ENCODE data around the gene FASTK. TPM values are rescaled to one million over a fixed set of nuclear protein-coding genes. Genes with fewer than 3 reads are reported as not detected.
"Not testable (repeated sequence)": the region's sequence is repeated elsewhere in the genome, so short reads cannot be mapped to it uniquely, and the experiment has no call there.

Gene FASTK
- total and polyA plus RNA-seq, 2 of the 4 experiments (the other 2 are of a cell fraction): 53.8 to 115 TPM

GRCh38 chr7:151026771-151027727, 53.6 kb downstream of the FASTK start:
- H3K4me2 ChIP-seq (ENCODE audit: low read depth, low read length); H4K91ac ChIP-seq (ENCODE audit: insufficient read depth, low read depth, low read length); H4K5ac ChIP-seq (ENCODE audit: low read depth, low read length); H2BK120ac ChIP-seq (ENCODE audit: low read depth, low read length); H2BK20ac ChIP-seq (ENCODE audit: low read depth, low read length); in situ Hi-C loops (cut with MboI; ENCODE audit: low sequenced_read_pairs); H3K4ac ChIP-seq (ENCODE audit: low read depth, low read length); H3K9me1 ChIP-seq (ENCODE audit: insufficient read depth, low read length); H3K36me3 ChIP-seq (ENCODE audit: control insufficient read depth, insufficient read depth, low read length); H2AFZ ChIP-seq (replicated peaks; ENCODE audit: low read length, poor library complexity); H3K4me1 ChIP-seq (ENCODE audit: control insufficient read depth, insufficient read depth, low read length); H3K27ac ChIP-seq (ENCODE audit: insufficient read depth, low read length); H3K9me3 ChIP-seq (ENCODE audit: control insufficient read depth, insufficient read depth, low read length); intact Hi-C loops (cut with micrococcal nuclease); ATAC-seq (ENCODE audit: low read depth); H2AK5ac ChIP-seq (ENCODE audit: low read depth, low read length); H4K20me1 ChIP-seq (ENCODE audit: insufficient read depth, low read length); H2BK5ac ChIP-seq (ENCODE audit: low read depth, low read length, poor library complexity, severe bottlenecking); H2BK15ac ChIP-seq (ENCODE audit: low read depth, low read length); H3K9ac ChIP-seq (ENCODE audit: low read depth, low read length); dilution Hi-C loops (cut with HindIII; ENCODE audit: low sequenced_read_pairs, unreplicated experiment); POLR2A ChIA-PET (ENCODE audit: unreplicated experiment); H3K56ac ChIP-seq (ENCODE audit: extremely low read depth, insufficient read depth, low read length); H3K18ac ChIP-seq (ENCODE audit: low read depth, low read length); H3K4me3 ChIP-seq (ENCODE audit: insufficient read depth, low read depth, low read length); BruUV-seq (replicated peaks); H3K14ac ChIP-seq (replicated peaks; ENCODE audit: low read depth, low read length); H3K23ac ChIP-seq (ENCODE audit: low read depth, low read length); DNase-seq: not testable (repeated sequence)
- Histone ChIP-seq H4K8ac (ENCODE audit: low read depth in 2 of 2, low read length in 2 of 2) (peak overlapping the region; percentile 87 to 88; a peak in 3 of 4 replicates), H2AK9ac (replicated peaks; ENCODE audit: low read depth, low read length, poor library complexity) (peak overlapping the region; percentile 9), H3K27me3 (ENCODE audit: control insufficient read depth, insufficient read depth, low read length) (peaks cover 11% of the 10 kb centered on the region), H3K79me1 (ENCODE audit: low read depth in 1 of 2, low read length in 2 of 2) (peaks cover 10 to 17% of the 10 kb centered on the region in 2 experiments; a peak in 3 of 4 replicates)
- CTCF ChIA-PET: interaction anchor here (1.1 to 1.2 kb wide), 4 partner anchors 9 to 86 kb away, joined by 3 to 8 read pairs (median 4); no protein-coding TSS in a partner anchor
- WGBS, 2 experiments (ENCODE audit: extremely low coverage in 2 of 2, insufficient read length in 1 of 2): no CpG with 5 or more reads among the region's 19 CpGs

Other genes starting within 250 kb of the FASTK start
- gene AOC1, start 228.3 kb downstream of the FASTK start, total RNA-seq (2012; rRNA removed): not detected in 2 replicates
- not detected in 2 replicates for gene AOC1, start 228.3 kb downstream of the FASTK start, polyA plus RNA-seq (2012; rRNA removed)
- gene KCNH2, start 102.5 kb downstream of the FASTK start, total RNA-seq (2012; rRNA removed): 0.56 and 0.90 TPM in 2 replicates
- gene KCNH2, start 102.5 kb downstream of the FASTK start, polyA plus RNA-seq (2012; rRNA removed): 1.6 and 2.1 TPM in 2 replicates
- gene NOS3, start 89.8 kb downstream of the FASTK start, total RNA-seq (2012; rRNA removed): 0.28 and 0.72 TPM in 2 replicates
- 2.0 and 2.9 TPM in 2 replicates for gene NOS3, start 89.8 kb downstream of the FASTK start, polyA plus RNA-seq (2012; rRNA removed)
- gene ATG9B, start 56.3 kb downstream of the FASTK start, total RNA-seq (2012; rRNA removed): 0.18 TPM in 1 of 2 replicates, not detected in the other
- 0.91 and 1.1 TPM in 2 replicates for gene ATG9B, start 56.3 kb downstream of the FASTK start, polyA plus RNA-seq (2012; rRNA removed)
- gene ABCB8, start 52.4 kb downstream of the FASTK start, total RNA-seq (2012; rRNA removed): 14.7 and 16.3 TPM in 2 replicates
- 26.8 and 27.5 TPM in 2 replicates for gene ABCB8, start 52.4 kb downstream of the FASTK start, polyA plus RNA-seq (2012; rRNA removed)
- not detected in 2 replicates for gene ASIC3, start 32.3 kb downstream of the FASTK start, total RNA-seq (2012; rRNA removed)
- 0.70 and 0.74 TPM in 2 replicates for gene ASIC3, start 32.3 kb downstream of the FASTK start, polyA plus RNA-seq (2012; rRNA removed)
- 22.4 and 24.7 TPM in 2 replicates for gene CDK5, start 22.9 kb downstream of the FASTK start, total RNA-seq (2012; rRNA removed)
- 34.8 and 45.6 TPM in 2 replicates for gene CDK5, start 22.9 kb downstream of the FASTK start, polyA plus RNA-seq (2012; rRNA removed)
- gene SLC4A2, start 21.2 kb downstream of the FASTK start, total RNA-seq (2012; rRNA removed): 25.3 and 29.6 TPM in 2 replicates
- gene SLC4A2, start 21.2 kb downstream of the FASTK start, polyA plus RNA-seq (2012; rRNA removed): 91.0 and 112 TPM in 2 replicates
- 6.8 and 7.8 TPM in 2 replicates for gene TMUB1, start 2.7 kb upstream of the FASTK start, total RNA-seq (2012; rRNA removed)
- gene TMUB1, start 2.7 kb upstream of the FASTK start, polyA plus RNA-seq (2012; rRNA removed): 29.8 and 38.3 TPM in 2 replicates
- 33.3 and 35.3 TPM in 2 replicates for gene AGAP3, start 5.7 kb upstream of the FASTK start, total RNA-seq (2012; rRNA removed)
- 93.9 and 99.5 TPM in 2 replicates for gene AGAP3, start 5.7 kb upstream of the FASTK start, polyA plus RNA-seq (2012; rRNA removed)
- not detected in 2 replicates for gene GBX1, start 86.9 kb upstream of the FASTK start, total RNA-seq (2012; rRNA removed)
- gene GBX1, start 86.9 kb upstream of the FASTK start, polyA plus RNA-seq (2012; rRNA removed): not detected in 2 replicates
- gene ASB10, start 106.4 kb upstream of the FASTK start, total RNA-seq (2012; rRNA removed): not detected in 2 replicates
- gene ASB10, start 106.4 kb upstream of the FASTK start, polyA plus RNA-seq (2012; rRNA removed): not detected in 2 replicates
- not detected in 2 replicates for gene H2BK1, start 129.7 kb upstream of the FASTK start, total RNA-seq (2012; rRNA removed)
- not detected in 2 replicates for gene H2BK1, start 129.7 kb upstream of the FASTK start, polyA plus RNA-seq (2012; rRNA removed)
- gene ABCF2, start 146.4 kb upstream of the FASTK start, total RNA-seq (2012; rRNA removed): 100 and 103 TPM in 2 replicates
- gene ABCF2, start 146.4 kb upstream of the FASTK start, polyA plus RNA-seq (2012; rRNA removed): 40.3 and 46.2 TPM in 2 replicates
- gene CHPF2, start 151.7 kb upstream of the FASTK start, total RNA-seq (2012; rRNA removed): 26.2 and 26.9 TPM in 2 replicates
- gene CHPF2, start 151.7 kb upstream of the FASTK start, polyA plus RNA-seq (2012; rRNA removed): 77.0 and 80.0 TPM in 2 replicates
- 33.1 and 37.5 TPM in 2 replicates for gene SMARCD3, start 167.9 kb upstream of the FASTK start, total RNA-seq (2012; rRNA removed)
- gene SMARCD3, start 167.9 kb upstream of the FASTK start, polyA plus RNA-seq (2012; rRNA removed): 43.8 and 48.5 TPM in 2 replicates